Stimulated activated CD4-positive, alpha-beta T cell treated with anti-CD3 and anti-CD28 coated beads, Interleukin-4, amount 100 ng/mL, for 1 hour (primary cell): ENCODE measurements around the gene MAN1B1.
A peak's percentile ranks its signal among the peaks of the same experiment; 100 is the strongest.
"Not testable (repeated sequence)": the region's sequence is repeated elsewhere in the genome, so short reads cannot be mapped to it uniquely, and the experiment has no call there.

Source experiments
- DNase-seq: peaks from one replicate; pipeline ENCODE4 v3.0.0-alpha.2; 2020

Gene MAN1B1

GRCh38 chr9:137129456-137130175, 42.8 kb downstream of the MAN1B1 start:
- DNase-seq = peak; percentile 89

DNA sequence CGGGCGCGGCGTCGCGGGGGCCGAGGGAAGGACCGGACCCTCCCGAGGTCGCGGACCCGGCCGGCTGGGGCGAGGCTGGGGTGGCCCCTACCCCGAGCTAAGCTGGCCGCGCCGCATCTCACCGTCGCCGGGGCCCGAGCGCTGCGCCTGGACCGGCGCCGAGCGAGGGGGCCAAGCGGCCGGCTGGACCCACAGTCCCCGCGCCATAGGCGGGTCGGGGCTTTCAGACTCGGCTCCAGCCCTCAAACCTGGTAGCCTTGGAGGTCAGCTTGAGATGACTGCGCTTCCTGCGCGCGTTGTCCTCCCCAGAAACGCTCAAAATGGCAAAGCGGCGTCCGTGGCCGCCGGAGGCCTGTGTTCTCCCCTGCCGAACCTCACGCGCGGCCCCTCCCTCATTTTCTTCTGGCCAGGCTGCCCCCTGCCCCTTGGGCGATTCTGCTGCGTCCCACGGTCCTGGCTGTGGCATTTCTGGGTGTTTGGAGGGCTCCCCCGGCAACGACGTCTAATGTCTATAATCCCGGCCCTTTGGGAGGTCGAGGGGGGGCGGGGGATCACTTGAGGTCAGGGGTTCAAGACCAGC, 43.5 kb downstream of the MAN1B1 start:
- no peak for DNase-seq

GRCh38 chr9:137134191-137134590, 47.4 kb downstream of the MAN1B1 start:
- DNase-seq = no peak

- not testable (repeated sequence) for DNase-seq
Observed at GRCh38 chr9:137135154-137135553, 48.4 kb downstream of the MAN1B1 start.

GRCh38 chr9:137136261-137136880, 49.6 kb downstream of the MAN1B1 start:
- DNase-seq = no peak

DNA sequence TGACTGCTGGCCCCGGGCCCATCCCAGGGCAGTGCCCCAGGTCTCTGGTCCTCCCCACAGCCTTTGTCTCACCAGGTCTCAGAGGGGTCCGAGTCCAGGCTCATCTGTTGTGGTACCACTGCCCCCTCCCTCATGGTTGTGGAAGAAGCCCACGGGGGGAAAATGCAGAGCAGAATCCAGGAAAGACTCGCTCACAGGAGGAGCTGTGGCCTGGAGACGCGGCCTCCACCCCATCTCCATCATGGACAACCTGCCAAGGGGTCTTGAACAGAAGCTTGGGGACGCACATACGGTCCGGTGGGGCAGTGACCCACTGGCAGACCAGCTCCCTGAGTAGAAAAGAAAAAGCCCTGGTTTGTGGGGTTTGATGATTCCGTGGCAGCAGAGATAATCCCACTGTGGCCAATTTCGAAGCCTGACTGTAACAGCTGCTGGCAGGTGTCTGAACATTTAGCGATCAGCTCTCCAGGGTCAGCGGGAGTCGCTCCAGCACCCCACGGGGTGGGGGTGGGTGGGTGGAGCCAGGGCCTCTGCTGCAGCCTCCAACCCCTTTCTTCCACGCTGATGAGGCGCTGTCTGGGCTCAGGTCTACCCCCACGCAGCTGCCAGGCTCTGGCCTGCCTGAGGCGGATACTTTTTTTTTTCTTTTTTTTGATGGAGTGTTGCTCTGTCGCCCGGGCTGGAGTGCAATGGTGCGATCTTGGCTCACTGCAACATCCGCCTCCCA, 50.3 kb downstream of the MAN1B1 start:
- DNase-seq = no peak

DNA sequence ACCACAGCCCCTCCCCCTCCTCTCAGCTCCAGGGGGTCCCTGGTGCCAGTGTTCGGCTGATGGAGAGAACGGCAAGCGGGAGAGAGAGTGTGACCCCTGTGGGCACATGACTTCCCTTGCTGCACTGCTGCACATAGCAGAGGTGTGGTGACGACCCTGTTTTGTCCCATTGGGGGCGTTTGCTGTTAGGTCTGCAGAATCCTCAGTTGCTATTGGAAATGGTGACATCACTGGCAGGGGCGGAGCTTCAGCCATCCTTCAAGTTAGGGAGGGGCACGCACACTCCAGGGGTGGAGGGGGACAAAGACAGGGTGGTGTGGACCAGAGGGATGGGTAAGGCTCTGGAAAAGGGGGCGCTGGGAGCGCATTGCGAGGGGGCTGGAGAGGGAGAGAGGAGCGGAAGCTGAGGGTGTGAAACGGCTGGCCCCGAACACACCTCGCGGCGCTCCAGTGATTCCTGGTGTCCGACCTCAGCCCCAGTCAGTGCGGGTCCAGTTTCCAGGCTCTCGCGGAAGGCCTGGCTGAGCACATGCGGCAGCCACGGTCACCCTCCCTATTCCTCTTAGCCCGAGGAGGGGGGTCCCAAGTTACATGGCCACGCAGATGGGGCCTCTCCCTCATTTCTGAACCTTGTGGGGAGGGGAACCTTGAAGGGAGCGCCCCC, 51.4 kb downstream of the MAN1B1 start:
- DNase-seq = no peak

DNA sequence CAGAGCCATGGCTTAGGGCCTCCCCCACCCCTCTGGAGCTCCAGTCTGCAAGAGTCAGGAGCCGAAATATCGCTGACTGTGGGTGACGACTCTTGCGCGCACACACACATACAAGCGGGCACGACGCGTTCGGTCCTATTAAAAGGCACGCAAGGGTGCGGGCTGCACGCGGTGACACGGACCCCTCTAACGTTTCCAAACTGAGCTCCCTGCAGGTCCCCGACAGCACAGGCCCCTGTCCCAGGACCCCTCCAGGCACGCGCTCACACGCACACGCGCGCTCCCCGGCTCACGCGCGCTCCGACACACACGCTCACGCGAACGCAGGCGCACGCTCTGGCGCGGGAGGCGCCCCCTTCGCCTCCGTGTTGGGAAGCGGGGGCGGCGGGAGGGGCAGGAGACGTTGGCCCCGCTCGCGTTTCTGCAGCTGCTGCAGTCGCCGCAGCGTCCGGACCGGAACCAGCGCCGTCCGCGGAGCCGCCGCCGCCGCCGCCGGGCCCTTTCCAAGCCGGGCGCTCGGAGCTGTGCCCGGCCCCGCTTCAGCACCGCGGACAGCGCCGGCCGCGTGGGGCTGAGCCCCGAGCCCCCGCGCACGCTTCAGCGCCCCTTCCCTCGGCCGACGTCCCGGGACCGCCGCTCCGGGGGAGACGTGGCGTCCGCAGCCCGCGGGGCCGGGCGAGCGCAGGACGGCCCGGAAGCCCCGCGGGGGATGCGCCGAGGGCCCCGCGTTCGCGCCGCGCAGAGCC, 52.1 kb downstream of the MAN1B1 start, which contains the start of gene GRIN1:
Gene GRIN1, plus strand, starts transcription at position 433 of the 746 bp plus-strand sequence. CDS start 333 bp downstream, outside the sequence.
- DNase-seq = peak; percentile 40

- no peak for DNase-seq
Observed at GRCh38 chr9:137139468-137140150, 52.8 kb downstream of the MAN1B1 start.

DNA sequence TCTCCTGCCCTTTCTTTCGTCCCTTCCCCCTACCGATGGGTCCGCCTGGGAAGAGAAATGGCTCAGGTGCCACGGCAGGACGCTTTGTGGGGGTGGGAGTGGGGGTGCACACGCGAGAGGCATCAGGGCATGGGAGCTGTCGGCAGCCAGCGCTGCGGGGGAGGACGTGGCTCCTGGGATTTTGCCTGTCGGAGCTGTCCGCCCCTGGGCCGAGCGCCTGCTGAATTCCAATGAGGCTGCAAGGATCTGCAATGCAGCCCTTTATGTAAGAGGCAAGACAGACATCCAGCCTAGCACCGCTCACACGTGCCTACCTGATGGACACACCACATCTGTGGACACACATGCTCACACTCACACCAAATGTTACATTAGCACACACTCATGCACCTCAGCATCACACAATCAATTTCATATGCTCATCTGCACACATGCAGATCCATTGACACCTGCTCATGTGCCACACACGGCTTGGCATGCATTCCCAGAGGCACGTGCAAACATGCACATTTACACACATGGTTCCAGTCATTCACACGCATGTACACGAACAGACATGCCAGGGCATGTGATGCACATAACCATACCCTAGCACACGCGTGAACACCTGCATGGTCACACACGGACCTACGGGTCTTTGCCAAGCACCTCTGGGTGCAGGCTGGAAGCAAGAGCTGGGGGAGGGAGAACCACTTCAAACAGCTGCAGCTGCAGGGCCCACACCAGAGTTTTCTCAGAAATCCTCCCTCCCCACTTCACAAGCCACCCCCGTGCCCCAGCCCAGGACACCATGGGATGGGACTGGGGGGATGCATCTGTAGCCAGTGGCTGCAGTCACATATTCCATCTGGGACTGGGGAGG, 53.6 kb downstream of the MAN1B1 start:
- no peak for DNase-seq

DNA sequence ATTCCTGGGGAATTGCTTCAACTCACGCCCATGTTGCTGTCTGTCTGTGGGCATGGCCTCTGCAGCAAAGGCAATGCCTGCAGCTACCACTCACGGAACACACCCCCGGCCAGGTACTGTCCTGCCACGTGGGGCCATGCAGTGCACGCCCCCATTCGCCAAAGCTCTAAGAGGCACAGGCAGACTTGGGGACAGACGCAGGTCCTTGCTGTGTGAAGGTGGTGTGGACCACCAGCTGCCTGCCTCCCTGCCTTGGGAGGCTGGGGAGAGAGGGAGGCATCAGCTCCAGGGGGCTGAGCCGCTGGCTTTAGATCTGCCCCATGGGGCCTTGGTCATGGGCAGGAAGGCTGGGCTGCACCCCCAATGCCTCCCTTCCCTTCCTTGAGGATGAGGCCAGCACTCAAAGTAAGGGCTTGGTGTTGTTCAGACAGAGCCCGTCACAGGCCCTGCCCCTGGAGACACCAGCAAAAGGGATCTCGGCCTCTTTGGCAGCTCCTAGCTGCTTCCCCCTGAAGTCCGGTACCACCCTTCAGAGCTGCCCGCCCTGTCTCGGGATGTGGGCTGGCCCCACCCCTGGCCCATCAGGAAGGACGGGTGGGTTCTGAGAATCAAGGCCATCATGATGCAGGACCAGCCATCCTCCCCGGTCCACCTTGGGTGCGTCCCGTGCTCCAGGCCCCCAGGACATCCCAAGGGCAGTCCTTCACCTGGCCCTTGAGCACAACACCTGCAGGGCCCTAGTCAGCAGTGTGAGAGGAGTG, 54.4 kb downstream of the MAN1B1 start:
- DNase-seq = no peak

DNA sequence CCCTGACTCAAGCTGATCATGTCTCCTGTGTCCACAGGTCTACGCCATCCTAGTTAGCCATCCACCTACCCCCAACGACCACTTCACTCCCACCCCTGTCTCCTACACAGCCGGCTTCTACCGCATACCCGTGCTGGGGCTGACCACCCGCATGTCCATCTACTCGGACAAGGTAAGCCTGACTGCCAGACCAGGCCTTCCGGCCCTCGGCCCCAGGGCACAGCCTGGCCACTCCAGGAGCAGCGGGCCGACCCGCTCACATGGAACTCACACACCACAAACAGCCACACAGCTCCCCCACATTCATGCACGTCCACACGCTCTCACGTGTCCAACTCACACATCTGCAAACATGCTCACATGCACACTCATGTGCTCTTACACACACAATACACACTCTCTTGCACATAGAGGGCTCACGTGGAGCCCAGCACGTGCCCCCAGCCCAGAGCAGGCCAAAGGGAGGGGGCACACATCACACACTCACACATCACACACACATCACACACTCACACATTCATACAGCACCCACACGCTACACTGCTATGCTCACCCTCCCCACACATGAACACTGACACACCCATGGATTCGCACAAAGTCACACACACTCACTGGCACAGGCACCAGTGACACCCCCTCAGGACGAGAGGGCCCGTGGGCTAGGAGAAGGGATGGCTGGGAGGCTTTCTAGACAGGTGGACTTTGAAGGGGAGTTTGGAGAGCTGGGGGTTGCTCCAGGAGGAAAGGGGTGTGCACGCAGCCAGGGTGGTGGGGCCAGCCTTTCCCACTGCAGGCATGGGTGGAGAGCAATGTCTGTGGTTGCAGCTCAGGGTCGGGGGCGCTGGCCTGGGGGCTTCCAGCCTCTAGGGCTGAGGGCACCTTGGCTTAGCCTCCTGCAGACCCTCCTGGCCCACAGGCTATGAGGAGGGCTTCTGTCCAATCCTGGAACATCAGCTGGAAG, 55.5 kb downstream of the MAN1B1 start:
- no peak for DNase-seq

DNA sequence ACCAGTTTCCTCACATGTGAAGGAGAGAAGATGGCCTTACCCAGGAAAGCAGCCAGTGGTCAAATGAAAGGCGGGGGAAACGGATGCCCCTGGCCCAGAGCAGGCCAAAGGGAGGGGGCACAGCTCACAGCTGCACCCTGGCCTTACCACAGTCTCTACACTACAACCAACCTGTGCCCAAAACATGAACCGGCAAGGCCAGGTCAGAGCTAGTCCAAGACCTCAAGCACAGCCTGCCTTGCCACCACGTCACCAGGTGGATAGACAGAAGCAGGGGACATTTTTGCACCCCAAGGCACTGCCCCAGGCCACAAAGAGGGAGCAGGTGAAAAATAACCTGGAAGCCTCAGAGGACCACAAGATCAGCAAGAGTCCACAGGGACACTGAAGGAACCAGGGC, 56.7 kb downstream of the MAN1B1 start:
- no peak for DNase-seq

DNA sequence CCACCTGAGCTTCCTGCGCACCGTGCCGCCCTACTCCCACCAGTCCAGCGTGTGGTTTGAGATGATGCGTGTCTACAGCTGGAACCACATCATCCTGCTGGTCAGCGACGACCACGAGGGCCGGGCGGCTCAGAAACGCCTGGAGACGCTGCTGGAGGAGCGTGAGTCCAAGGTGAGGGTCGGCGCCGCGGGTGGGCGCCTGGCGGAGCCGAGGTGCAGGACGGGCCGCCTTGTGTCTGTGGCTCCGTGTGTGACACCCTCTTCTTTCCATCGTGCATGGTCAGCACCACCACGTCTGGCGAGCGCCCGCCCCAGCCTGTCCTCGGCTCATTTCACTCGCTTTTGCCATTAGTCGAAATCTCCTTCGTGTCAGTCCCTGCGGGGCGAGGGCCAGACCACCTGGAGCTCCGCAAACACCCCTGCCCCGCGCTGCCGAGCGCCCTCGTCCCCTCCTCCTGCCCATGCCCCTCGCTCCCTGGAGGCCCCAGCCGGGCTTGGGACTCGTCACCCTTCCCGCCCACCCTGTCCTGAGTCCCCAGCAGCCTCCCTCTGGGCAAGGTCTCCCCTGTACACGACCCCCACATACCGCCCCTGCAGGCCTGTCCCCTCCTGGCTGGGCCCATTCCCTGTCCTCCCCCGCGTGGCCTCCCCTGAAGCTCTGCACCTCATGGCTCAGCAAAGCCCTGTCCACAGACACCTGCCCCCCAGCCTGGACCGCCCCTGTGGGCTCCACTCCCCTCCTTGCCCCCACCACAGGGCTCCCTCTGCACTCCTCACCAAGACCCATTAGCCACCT, 59.1 kb downstream of the MAN1B1 start:
- no peak for DNase-seq

GRCh38 chr9:137146527-137146918, 59.7 kb downstream of the MAN1B1 start:
- DNase-seq = no peak

DNA sequence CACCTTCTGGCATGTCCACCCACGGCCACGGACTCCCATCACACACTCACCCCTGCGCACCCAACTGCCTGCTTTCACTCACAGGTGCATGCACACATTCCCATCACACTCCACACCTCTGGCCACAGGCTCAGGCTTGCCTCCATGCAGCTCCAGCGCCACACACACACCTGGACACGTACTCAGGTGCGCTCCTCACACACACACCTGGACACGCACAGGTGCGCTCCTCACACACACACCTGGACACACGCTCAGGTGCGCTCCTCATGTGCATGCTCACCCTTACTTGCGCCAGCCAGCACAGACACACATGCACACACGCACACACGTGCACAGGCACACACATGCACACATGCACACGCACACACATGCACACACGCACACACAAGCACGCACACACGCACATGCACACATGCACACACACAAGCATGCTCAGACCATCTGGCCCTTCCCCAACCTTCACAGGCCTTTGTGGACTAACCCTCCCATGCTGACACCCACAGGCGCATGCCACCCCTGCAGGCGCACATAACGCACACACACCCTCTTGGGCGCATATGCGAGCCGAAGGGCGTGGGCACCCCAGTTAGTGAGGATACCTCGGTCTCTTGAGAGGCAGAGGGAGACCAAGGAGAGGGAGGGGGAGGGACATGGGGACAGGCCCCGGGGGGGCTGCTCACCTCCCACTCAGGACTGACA, 60.5 kb downstream of the MAN1B1 start:
- no peak for DNase-seq

GRCh38 chr9:137147793-137148160, 61.0 kb downstream of the MAN1B1 start:
- no peak for DNase-seq
